EL (cell line): ENCODE measurements around the gene SLC1A2.
A peak's percentile ranks its signal among the peaks of the same experiment; 100 is the strongest.

Source experiments
- DNase-seq: peaks from one replicate; pipeline ENCODE4 v3.0.0-alpha.2; 2016

SLC1A2 gene

DNA sequence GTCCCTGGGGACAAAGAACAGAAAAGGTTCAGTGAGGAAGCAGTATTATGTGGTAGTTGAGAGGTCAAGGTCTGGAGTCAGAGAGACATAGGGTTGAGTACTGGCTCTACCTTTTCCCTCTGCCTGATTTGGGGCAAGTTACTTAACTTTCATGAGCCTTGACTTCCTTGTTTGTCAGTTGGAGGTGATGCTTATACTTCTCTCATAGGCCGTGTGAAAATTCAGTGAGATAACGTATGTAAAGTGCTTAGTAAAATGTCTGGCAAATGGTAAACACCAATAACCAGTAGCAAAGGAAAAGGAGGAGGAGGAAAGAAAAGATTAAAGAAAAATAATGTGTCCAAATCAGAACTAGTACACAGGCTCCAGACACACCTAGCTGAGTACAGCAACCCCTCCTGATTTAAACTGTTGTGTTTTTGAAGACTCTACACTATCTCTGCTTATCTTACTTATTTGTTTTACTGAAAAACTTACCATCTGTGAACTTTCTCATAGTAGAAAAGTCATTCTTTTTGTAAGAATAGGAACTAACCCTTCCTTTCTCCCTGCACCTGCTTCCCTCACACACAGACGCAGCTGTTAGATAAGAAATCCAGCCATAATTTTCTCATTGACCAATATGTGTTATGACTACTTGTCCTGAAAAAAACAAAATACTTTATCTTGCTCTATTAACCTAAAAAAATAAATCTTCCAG is 153.5 kb downstream of the SLC1A2 start:
- DNase-seq: no peak

GRCh38 chr11:35262735-35263134 is 156.6 kb downstream of the SLC1A2 start:
- no peak for DNase-seq

GRCh38 chr11:35262056-35262455 is 157.3 kb downstream of the SLC1A2 start:
- DNase-seq: no peak

- no peak for DNase-seq
These were observed 158.2 kb downstream of the SLC1A2 start for GRCh38 chr11:35261197-35261596.

DNA sequence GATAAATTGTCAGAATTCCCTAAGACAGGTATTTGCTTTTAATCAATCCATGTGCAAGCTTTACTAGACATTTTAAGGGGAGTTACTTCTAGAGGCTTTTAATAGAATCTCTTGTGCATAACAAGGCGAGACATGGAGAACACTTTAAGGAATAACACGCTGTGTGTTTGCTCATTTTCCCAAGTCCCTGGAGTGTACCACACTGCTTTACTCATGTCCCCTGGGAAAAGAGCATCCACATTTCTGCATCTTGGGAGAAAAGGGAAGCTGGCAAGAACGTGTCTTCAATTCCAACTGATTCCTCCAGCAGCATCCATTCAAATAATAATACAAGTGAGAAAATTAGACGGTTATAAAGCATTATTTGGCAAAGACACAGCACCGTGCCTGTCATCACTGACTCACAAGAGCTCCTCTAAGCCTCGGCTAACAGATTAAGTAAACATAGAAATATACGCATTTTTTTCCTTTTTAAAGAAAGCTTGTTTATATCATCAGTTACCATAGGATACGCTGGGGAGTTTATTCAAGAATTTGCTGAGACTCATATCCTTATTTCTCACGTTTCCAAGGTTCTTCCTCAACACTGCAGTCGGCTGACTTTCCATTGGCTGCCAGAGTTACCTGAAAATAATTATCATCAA is 158.9 kb downstream of the SLC1A2 start:
- peak; percentile 77 for DNase-seq

DNA sequence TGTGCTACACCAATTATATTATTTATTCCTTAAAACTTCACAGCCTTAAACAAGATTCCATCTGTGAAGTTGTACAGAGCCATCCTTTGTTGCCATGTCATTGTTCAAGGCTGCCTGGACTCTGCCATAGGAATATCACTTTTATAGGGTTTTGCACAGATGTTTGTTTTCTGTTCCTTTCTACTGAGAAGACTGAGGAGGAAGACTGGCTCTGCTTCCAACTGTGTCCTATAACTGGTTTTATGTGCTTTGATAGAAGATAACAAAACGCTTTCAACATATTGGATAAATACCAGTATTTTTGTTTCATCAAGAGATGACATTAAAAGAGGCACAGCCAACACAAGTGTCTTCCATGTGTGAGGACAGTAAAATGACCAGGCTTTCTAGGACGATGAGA is 159.8 kb downstream of the SLC1A2 start:
- DNase-seq: no peak

DNA sequence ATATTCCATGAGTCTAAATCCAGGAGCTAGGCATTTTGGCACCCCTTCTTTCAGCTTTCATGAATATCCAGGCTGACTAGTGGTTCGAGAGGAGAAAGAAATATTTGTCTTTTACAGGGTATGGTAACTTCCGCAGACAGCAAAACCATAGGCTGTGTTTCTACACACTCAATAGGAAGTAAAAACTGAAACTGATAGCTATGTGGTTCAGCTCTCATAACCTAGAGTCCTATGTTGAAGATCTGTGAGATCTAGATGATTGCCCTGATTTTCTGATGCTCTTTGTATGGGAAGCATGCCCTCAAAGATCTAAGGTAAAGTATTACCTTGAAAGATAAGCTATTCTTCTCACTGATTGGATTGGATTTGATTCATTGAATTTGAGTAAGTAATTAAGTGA is 162.1 kb downstream of the SLC1A2 start:
- no peak for DNase-seq

- no peak for DNase-seq
These were observed 163.1 kb downstream of the SLC1A2 start for GRCh38 chr11:35256296-35256695.

GRCh38 chr11:35255514-35255913 is 163.8 kb downstream of the SLC1A2 start:
- no peak for DNase-seq

DNA sequence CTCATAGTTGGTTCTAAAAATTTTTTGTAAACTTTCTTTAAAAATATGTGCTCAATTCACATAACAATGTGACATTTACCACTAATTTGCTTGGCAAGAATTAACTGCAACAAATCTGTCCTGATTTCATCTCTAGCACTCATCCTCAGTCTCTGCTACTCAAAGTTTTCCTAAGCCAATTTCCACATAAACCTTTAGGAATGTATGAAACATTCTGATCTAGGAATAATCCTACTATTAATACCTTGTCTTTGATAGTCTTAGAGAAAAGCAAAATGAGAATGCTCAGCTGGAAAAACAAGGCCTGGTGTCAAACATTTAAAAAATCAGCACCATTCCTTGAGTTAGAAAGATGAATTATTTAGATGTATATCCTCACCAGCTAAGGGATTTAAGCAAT is 166.1 kb downstream of the SLC1A2 start:
- no peak for DNase-seq

GRCh38 chr11:35250621-35251020 is 168.7 kb downstream of the SLC1A2 start:
- DNase-seq: no peak

DNA sequence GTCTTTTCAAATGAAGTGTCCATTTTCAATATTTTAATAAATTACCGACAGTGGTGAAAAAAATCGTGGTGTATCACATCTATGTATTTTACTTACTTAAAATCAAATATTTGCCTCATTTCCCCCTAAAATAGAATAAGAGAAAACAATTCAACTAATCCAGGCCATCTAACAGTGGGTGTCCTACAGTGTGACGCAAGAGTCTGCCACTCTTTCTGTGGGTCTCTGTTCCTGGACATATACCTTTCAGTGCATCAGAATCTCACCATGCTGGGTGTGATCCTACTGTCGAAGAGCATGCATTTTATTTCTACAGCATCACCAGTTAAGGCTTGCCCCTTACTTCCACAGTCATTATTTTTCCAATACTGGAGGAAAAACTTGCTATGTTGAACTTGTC is 169.2 kb downstream of the SLC1A2 start:
- DNase-seq: no peak

DNA sequence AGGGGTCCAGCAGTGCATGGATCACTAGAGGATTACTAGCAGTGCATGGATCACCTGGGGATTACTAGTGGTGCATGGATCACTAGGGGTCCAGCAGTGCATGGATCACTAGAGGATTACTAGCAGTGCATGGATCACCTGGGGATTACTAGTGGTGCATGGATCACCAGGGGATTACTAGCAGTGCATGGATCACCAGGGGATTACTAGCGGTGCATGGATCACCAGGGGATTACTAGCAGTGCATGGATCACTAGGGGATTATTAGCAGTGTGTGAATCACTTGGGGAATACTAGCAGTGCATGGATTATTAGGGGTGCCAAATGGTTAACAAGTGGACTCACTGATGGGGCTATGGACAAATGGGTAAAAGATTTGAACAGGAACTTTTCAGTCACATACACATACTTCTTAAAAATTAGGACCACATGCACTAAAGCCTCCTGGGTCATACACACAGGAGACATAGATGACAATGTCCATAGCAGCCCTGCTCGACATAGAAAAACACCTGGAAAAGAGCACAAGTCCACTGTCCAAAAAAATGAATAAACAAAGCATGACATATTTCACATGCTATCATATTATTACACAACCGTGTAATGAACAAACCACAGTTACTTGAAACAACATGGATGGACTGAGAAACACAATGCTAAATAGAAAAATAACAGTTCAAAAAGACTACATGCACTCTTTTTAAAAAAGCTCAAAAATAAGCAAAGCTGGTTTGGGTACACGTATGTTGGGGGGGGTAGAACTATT is 170.6 kb downstream of the SLC1A2 start:
- no peak for DNase-seq

DNA sequence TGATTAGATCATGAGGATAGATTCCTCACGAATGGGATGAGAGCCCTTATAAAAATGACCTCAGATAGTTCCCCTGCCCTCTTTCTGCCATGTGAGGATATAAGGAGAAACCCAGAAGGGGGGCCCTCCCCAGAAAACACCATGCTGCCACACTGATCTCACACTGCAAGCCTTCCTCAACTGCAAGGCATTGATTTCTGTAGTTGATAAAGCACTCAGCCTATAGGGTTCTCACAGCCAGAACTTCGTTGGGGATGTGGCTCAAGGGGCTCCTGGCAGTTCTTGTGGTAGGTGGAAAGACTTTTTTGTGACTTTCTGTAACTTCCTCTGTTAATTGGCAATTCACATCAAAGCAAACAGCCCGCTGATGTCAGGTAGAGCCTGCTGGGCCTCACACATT is 171.5 kb downstream of the SLC1A2 start:
- no peak for DNase-seq

DNA sequence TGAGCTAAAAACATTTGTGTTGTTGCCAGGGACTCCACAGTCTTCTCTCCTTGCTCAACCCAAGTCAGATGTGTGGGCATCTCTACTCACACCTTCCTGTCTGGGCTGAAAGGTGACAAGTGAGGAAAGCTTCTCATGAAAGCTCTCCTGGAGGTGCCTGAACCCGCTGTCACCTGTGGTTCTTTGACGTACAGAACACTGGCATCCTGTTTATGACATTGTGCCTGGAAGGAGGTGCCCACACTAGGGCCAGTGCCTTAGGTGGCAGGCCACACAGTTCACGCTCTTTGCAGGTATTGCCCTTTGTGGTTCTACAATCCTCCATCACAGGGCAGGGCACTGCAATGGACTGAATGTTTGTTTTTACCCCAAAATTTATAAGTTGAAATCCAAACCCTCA is 171.9 kb downstream of the SLC1A2 start:
- no peak for DNase-seq

GRCh38 chr11:35246745-35247144 is 172.6 kb downstream of the SLC1A2 start:
- no peak for DNase-seq

DNA sequence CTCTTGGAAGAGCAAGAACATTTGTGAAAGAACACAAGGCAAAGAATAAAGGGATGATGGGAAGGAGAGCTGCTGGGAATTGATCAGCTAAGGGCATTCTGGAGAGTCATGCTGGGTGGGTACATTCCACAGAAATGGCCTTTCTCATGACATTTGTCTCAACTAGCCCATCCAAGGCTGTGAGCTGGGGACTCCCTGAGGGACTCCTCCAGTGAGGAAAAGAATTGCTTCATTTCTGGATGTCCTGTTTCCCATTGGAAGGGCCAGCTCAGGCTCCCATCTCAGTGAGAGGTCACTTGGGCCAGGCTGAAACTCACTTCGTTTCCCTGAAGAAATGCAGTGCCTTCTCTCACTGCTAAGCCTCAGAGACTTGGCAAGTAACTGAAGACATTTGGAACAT is 173.6 kb downstream of the SLC1A2 start:
- no peak for DNase-seq

DNA sequence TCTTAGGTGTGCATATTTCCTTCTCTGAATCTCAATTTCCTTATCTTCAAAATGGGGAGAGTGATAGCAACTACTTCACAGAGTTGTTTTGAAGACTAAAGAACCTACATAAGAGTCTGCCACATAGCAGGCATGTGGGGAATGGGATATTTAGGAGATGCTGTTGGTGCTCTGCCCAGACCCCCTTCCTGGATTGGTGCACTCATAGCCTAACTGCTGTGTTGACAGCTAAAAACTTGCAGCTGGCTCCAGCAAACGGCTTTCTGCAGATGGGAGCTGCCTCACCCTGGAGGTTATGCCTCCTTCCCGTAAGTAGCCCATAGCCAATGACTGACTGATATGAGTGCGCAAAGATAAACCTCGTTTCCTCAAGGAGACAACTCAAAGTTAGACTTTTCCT is 174.3 kb downstream of the SLC1A2 start:
- no peak for DNase-seq

GRCh38 chr11:35243774-35244173 is 175.6 kb downstream of the SLC1A2 start:
- DNase-seq: no peak

- DNase-seq: peak; percentile 21
These were observed 176.7 kb downstream of the SLC1A2 start for GRCh38 chr11:35242412-35243242.

DNA sequence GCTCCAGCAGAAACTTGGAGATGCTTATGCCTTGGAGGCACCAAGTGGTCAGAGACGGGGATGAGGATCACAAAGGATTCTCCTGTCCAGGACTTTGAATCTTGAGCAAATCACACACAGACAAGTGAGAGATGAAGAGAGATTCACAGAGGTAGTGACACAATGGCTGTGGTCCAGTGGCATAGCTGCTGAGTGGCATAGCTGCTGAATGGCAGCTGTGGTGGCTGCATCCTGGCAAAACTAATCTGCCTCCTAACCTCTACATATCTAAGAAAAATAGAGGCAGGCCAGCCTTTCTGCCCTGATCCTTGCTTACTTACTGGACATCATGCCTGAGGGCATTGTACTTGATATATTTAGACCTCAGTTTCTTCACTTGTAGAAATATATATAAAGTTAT is 177.8 kb downstream of the SLC1A2 start:
- no peak for DNase-seq

DNA sequence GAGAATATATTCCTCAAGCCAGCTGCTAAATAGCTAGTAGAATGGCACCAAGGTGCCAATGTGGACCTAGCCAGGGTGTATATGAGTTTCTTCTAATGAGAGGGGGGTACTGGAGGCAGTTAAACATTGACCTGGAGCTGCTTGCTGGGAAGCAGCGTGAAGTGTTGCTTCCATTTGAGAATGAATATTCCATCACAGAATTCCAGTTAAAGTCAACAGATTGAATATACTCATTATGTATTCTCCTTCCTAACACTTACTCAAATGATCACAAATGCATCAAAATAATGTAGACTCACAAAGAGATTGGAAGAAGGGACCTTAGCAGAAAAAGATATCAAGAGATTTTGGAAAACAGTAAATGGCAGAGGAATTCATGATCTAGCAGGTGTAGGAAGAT is 178.3 kb downstream of the SLC1A2 start:
- no peak for DNase-seq

GRCh38 chr11:35239471-35240075 is 179.8 kb downstream of the SLC1A2 start:
- DNase-seq: no peak
